WTC11 (cell line): ENCODE results near the gene AVP. TPM values are rescaled to one million over a fixed set of nuclear protein-coding genes. Genes with fewer than 3 reads are reported as not detected.
A peak's percentile ranks its signal among the peaks of the same experiment; 100 is the strongest.

ENCODE experiments used
- ATAC-seq: fragments of 200-7000 bp; cut with Tn5 transposase; 2 replicates; pipeline ENCODE4 v1.10.0; 2021; ENCODE audit warnings: mild to moderate bottlenecking, moderate library complexity
- CTCF ChIA-PET: fragments of 300-600 bp; sonication (Branson Sonifier 250); formaldehyde crosslinking; loops from one replicate; lab custom pipeline; 2021; ENCODE audit warnings: antibody characterized with exemption; lab: Charles Lee
- POLR2A ChIA-PET: fragments of 350-600 bp; sonication (Branson Sonifier 250); formaldehyde crosslinking; loops from one replicate; lab custom pipeline; 2021; ENCODE audit warnings: antibody characterized with exemption; lab: Charles Lee
- DNase-seq: peaks from one replicate; pipeline ENCODE4 v3.0.0; 2021; ENCODE audit warnings: low spot score
- H3K27ac Mint-ChIP-seq: 2 replicates; pipeline ENCODE4 v1.8.0; 2021; ENCODE audit warnings: mixed read lengths
- H3K27me3 Mint-ChIP-seq: 2 replicates; pipeline ENCODE4 v1.8.0; 2021; ENCODE audit warnings: low read depth, mild to moderate bottlenecking, moderate library complexity, mixed read lengths
- H3K36me3 Mint-ChIP-seq: 2 replicates; pipeline ENCODE4 v1.8.0; 2021; ENCODE audit warnings: mixed read lengths
- H3K4me1 Mint-ChIP-seq: 2 replicates; pipeline ENCODE4 v1.8.0; 2022; ENCODE audit warnings: mixed read lengths
- H3K4me3 Mint-ChIP-seq: 2 replicates; pipeline ENCODE4 v1.8.0; 2021; ENCODE audit warnings: mild to moderate bottlenecking, moderate library complexity, mixed read lengths
- H3K9me3 Mint-ChIP-seq: 2 replicates; pipeline ENCODE4 v1.8.0; 2021; ENCODE audit warnings: mixed read lengths
- ESRRA ChIP-seq: sonication (generic); formaldehyde crosslinking; IDR thresholded peaks from 2 replicates; pipeline ENCODE4 v1.8.1; 2022; ENCODE audit warnings: mild to moderate bottlenecking, missing genetic modification reagents, borderline replicate concordance
- FOXP1 ChIP-seq: sonication (generic); formaldehyde crosslinking; IDR thresholded peaks from 2 replicates; pipeline ENCODE4 v1.8.0; 2022; ENCODE audit warnings: missing genetic modification reagents, mild to moderate bottlenecking, moderate library complexity, borderline replicate concordance
- GABPB1 ChIP-seq: sonication (generic); formaldehyde crosslinking; IDR thresholded peaks from 2 replicates; pipeline ENCODE4 v1.8.1; 2023; ENCODE audit warnings: mild to moderate bottlenecking, missing genetic modification reagents
- JAZF1 ChIP-seq: fragments of 250-450 bp; sonication (Bioruptor Pico); IDR thresholded peaks from 2 replicates; pipeline ENCODE4 v1.9.0; 2021; ENCODE audit warnings: moderate library complexity, mild to moderate bottlenecking, inconsistent platforms
- KAT7 ChIP-seq: sonication (generic); formaldehyde crosslinking; IDR thresholded peaks from 2 replicates; pipeline ENCODE4 v1.8.1; 2023; ENCODE audit warnings: missing genetic modification reagents, mild to moderate bottlenecking, borderline replicate concordance
- NFATC4 ChIP-seq: fragments of 250-450 bp; sonication (Bioruptor Pico); IDR thresholded peaks from 2 replicates; pipeline ENCODE4 v1.9.0; 2021; ENCODE audit warnings: mild to moderate bottlenecking
- NFYB ChIP-seq: sonication (generic); formaldehyde crosslinking; conservative IDR thresholded peaks from 2 replicates; pipeline ENCODE4 v1.8.0; 2022; ENCODE audit warnings: low read depth, missing genetic modification reagents
- NR1H2 ChIP-seq: sonication (generic); formaldehyde crosslinking; IDR thresholded peaks from 2 replicates; pipeline ENCODE4 v1.9.0; 2021; ENCODE audit warnings: mild to moderate bottlenecking, moderate library complexity, missing genetic modification reagents
- OVOL2 ChIP-seq: fragments of 250-450 bp; sonication (Bioruptor Pico); IDR thresholded peaks from 2 replicates; pipeline ENCODE4 v1.9.0; 2021; ENCODE audit warnings: mild to moderate bottlenecking, borderline replicate concordance
- RORB ChIP-seq: fragments of 250-450 bp; sonication (Bioruptor Pico); IDR thresholded peaks from 2 replicates; pipeline ENCODE4 v1.9.0; 2021; ENCODE audit warnings: mild to moderate bottlenecking
- SMAD3 ChIP-seq: sonication (generic); formaldehyde crosslinking; IDR thresholded peaks from 2 replicates; pipeline ENCODE4 v1.8.0; 2022; ENCODE audit warnings: missing genetic modification reagents, mild to moderate bottlenecking, borderline replicate concordance
- ZNF396 ChIP-seq: fragments of 250-450 bp; sonication (Bioruptor Pico); IDR thresholded peaks from 2 replicates; pipeline ENCODE4 v1.8.0; 2021; ENCODE audit warnings: mild to moderate bottlenecking, moderate library complexity, borderline replicate concordance
- ZNF671 ChIP-seq: fragments of 250-450 bp; sonication (Bioruptor Pico); IDR thresholded peaks from 2 replicates; pipeline ENCODE4 v1.8.0; 2021; ENCODE audit warnings: mild to moderate bottlenecking
- total RNA-seq: library from RNA; stranded (reverse); gene quantifications from 3 replicates; pipeline ENCODE4 v1.2.3, GENCODE V29; 2021
- TF ChIP-seq, protein P1 (sequence below): sonication (generic); formaldehyde crosslinking; IDR thresholded peaks from 2 replicates; pipeline ENCODE4 v1.8.1; 2023; ENCODE audit warnings: mild to moderate bottlenecking, missing genetic modification reagents, moderate library complexity
- TF ChIP-seq, protein P2 (sequence below): fragments of 250-450 bp; sonication (Bioruptor Pico); IDR thresholded peaks from 2 replicates; pipeline ENCODE4 v2.1.2; 2022; ENCODE audit warnings: mild to moderate bottlenecking, moderate library complexity
- TF ChIP-seq, protein P3 (sequence below): sonication (generic); formaldehyde crosslinking; IDR thresholded peaks from 2 replicates; pipeline ENCODE4 v1.8.0; 2022; ENCODE audit warnings: mild to moderate bottlenecking, missing genetic modification reagents
- TF ChIP-seq, protein P4 (sequence below): sonication (generic); formaldehyde crosslinking; IDR thresholded peaks from 2 replicates; pipeline ENCODE4 v1.8.1; 2023; ENCODE audit warnings: mild to moderate bottlenecking, moderate library complexity, missing genetic modification reagents
- TF ChIP-seq, protein P5 (sequence below): sonication (generic); formaldehyde crosslinking; IDR thresholded peaks from 2 replicates; pipeline ENCODE4 v1.8.0; 2023; ENCODE audit warnings: missing genetic modification reagents
- TF ChIP-seq, protein P6 (sequence below): sonication (generic); formaldehyde crosslinking; conservative IDR thresholded peaks from 2 replicates; pipeline ENCODE4 v1.8.1; 2023; ENCODE audit warnings: mild to moderate bottlenecking, low read depth, missing genetic modification reagents, moderate library complexity

Gene AVP
- total RNA-seq, 1 experiment from 2014 or later: 0.50 TPM

DNA sequence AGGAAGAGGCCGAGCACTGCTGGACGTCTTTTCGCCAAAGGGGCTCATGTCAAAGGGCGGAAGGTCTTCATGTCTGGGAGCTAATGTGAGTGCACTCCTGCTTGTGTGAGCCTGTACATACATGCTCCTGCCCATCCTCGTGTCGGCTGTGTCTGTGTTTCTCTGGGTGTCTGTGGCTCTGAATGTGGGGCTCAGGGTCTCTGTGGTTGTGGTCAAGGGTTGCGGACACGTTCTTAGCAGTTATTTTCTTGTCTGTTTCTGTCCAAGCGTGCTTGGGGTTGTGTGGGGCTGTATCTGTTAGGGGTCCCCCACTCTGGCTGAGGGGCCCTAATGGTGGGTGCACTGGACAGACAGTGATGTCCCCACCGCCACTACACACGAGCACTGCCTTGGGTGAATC lies 2.9 kb downstream of the AVP start:
- no peaks in the 10 kb centered on the region for H3K36me3 Mint-ChIP-seq
- no peak overlapping the region for H3K27ac Mint-ChIP-seq
- POLR2A ChIA-PET: no interaction called here
- no peak for TF ChIP-seq SMAD3 (CRISPR knock-in tag)
- TF ChIP-seq FOXP1 (CRISPR knock-in tag): no peak
- TF ChIP-seq, protein P1, sequence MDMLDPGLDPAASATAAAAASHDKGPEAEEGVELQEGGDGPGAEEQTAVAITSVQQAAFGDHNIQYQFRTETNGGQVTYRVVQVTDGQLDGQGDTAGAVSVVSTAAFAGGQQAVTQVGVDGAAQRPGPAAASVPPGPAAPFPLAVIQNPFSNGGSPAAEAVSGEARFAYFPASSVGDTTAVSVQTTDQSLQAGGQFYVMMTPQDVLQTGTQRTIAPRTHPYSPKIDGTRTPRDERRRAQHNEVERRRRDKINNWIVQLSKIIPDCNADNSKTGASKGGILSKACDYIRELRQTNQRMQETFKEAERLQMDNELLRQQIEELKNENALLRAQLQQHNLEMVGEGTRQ (CRISPR knock-in tag): no peak
- TF ChIP-seq JAZF1: no peak
- no peak for TF ChIP-seq GABPB1 (CRISPR knock-in tag)
- TF ChIP-seq, protein P2, sequence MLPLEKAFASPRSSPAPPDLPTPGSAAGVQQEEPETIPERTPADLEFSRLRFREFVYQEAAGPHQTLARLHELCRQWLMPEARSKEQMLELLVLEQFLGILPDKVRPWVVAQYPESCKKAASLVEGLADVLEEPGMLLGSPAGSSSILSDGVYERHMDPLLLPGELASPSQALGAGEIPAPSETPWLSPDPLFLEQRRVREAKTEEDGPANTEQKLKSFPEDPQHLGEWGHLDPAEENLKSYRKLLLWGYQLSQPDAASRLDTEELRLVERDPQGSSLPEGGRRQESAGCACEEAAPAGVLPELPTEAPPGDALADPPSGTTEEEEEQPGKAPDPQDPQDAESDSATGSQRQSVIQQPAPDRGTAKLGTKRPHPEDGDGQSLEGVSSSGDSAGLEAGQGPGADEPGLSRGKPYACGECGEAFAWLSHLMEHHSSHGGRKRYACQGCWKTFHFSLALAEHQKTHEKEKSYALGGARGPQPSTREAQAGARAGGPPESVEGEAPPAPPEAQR (CRISPR knock-in tag): no peak
- TF ChIP-seq KAT7: no peak
- TF ChIP-seq ZNF671 (CRISPR knock-in tag): no peak
- TF ChIP-seq, protein P3, sequence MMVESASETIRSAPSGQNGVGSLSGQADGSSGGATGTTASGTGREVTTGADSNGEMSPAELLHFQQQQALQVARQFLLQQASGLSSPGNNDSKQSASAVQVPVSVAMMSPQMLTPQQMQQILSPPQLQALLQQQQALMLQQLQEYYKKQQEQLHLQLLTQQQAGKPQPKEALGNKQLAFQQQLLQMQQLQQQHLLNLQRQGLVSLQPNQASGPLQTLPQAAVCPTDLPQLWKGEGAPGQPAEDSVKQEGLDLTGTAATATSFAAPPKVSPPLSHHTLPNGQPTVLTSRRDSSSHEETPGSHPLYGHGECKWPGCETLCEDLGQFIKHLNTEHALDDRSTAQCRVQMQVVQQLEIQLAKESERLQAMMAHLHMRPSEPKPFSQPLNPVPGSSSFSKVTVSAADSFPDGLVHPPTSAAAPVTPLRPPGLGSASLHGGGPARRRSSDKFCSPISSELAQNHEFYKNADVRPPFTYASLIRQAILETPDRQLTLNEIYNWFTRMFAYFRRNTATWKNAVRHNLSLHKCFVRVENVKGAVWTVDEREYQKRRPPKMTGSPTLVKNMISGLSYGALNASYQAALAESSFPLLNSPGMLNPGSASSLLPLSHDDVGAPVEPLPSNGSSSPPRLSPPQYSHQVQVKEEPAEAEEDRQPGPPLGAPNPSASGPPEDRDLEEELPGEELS (CRISPR knock-in tag): no peak
- TF ChIP-seq, protein P4, sequence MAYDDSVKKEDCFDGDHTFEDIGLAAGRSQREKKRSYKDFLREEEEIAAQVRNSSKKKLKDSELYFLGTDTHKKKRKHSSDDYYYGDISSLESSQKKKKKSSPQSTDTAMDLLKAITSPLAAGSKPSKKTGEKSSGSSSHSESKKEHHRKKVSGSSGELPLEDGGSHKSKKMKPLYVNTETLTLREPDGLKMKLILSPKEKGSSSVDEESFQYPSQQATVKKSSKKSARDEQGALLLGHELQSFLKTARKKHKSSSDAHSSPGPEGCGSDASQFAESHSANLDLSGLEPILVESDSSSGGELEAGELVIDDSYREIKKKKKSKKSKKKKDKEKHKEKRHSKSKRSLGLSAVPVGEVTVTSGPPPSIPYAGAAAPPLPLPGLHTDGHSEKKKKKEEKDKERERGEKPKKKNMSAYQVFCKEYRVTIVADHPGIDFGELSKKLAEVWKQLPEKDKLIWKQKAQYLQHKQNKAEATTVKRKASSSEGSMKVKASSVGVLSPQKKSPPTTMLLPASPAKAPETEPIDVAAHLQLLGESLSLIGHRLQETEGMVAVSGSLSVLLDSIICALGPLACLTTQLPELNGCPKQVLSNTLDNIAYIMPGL (CRISPR knock-in tag): no peak
- TF ChIP-seq ZNF396: no peak
- TF ChIP-seq, protein P5, sequence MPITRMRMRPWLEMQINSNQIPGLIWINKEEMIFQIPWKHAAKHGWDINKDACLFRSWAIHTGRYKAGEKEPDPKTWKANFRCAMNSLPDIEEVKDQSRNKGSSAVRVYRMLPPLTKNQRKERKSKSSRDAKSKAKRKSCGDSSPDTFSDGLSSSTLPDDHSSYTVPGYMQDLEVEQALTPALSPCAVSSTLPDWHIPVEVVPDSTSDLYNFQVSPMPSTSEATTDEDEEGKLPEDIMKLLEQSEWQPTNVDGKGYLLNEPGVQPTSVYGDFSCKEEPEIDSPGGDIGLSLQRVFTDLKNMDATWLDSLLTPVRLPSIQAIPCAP (CRISPR knock-in tag): no peak
- TF ChIP-seq NFATC4: no peak
- H3K9me3 Mint-ChIP-seq: no peaks in the 10 kb centered on the region
- ATAC-seq (no peak), DNase-seq (no peak)
- H3K27me3 Mint-ChIP-seq: peaks cover 59% of the 10 kb centered on the region
- CTCF ChIA-PET: no interaction called here
- H3K4me3 Mint-ChIP-seq: peak overlapping the region; percentile 64
- H3K4me1 Mint-ChIP-seq: peaks cover 7% of the 10 kb centered on the region; the same call in 1 of the 2 replicates

DNA sequence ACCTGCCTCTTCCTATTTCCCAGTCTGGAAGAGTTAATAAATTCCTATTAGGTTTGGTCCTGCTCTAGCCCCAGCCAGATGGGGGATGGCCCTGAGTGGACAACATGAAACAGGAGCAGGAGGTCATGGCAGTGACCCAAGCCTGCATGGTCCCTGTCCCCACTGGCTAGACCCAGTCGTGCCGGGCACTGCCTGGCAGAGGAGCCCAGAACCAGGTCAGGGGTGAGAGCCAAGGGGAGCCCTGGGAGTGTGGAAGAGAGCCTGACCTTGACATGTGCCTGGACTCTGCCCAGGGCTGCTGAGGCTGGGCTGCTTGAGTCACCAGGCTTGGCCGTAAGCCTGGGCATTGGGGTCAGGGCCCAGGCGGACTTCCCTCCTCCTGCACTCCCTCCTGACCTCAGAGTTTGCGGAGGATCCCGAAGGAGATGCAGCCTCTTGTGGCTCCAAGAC lies 3.6 kb downstream of the AVP start:
- CTCF ChIA-PET: no interaction called here
- TF ChIP-seq RORB (no peak), FOXP1 (CRISPR knock-in tag) (no peak)
- TF ChIP-seq, all 79 proteins: peak for 0
- DNase-seq (no peak), ATAC-seq (no peak)
- no peaks in the 10 kb centered on the region for H3K9me3 Mint-ChIP-seq
- H3K36me3 Mint-ChIP-seq: no peaks in the 10 kb centered on the region
- H3K4me1 Mint-ChIP-seq: peaks cover 7% of the 10 kb centered on the region; the same call in 1 of the 2 replicates
- peaks cover 59% of the 10 kb centered on the region for H3K27me3 Mint-ChIP-seq
- H3K4me3 Mint-ChIP-seq: no peak overlapping the region
- POLR2A ChIA-PET: no interaction called here
- H3K27ac Mint-ChIP-seq: no peak overlapping the region

DNA sequence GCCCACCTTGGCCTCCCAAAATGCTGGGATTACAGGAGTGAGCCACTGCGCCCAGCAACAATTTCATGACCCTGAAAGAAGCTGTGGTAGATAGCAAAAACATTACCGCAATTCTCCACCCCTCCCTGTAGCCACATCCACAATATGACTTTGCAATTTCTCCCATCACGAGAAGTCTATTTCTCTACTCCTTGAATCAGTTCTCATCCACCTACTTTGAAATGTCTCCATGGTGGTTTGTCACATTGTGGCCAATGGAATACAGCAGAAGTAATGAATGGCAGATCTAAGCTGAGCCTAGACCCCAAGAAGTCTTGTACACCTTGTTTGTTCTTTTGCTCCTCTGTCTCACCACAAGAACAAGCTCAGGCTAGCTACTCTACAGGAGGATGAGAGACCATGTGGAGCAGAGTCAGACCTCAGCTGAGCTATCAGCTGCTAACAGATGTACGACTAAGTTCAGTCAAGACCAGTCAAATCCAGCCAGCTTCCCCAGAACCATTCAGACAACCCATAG lies 6.8 kb downstream of the AVP start:
- no peak overlapping the region for H3K27ac Mint-ChIP-seq
- peaks cover 73% of the 10 kb centered on the region for H3K27me3 Mint-ChIP-seq
- peaks cover under 1% of the 10 kb centered on the region for H3K4me1 Mint-ChIP-seq
- ATAC-seq (no peak), DNase-seq (no peak)
- peaks cover 9% of the 10 kb centered on the region for H3K36me3 Mint-ChIP-seq
- H3K4me3 Mint-ChIP-seq: no peak overlapping the region
- ChIA-PET CTCF (interaction anchor here (0.7 to 1.8 kb wide), 13 partner anchors 8 to 1600 kb away, joined by 3 to 14 read pairs (median 5); no protein-coding TSS in a partner anchor), POLR2A (no interaction called here)
- peaks cover 19% of the 10 kb centered on the region for H3K9me3 Mint-ChIP-seq
- TF ChIP-seq KAT7 (no peak), ESRRA (no peak), NR1H2 (no peak), NFYB (CRISPR knock-in tag) (no peak), OVOL2 (CRISPR knock-in tag) (no peak), GABPB1 (CRISPR knock-in tag) (no peak)
- TF ChIP-seq, protein P5 (CRISPR knock-in tag): no peak
- TF ChIP-seq, protein P6, sequence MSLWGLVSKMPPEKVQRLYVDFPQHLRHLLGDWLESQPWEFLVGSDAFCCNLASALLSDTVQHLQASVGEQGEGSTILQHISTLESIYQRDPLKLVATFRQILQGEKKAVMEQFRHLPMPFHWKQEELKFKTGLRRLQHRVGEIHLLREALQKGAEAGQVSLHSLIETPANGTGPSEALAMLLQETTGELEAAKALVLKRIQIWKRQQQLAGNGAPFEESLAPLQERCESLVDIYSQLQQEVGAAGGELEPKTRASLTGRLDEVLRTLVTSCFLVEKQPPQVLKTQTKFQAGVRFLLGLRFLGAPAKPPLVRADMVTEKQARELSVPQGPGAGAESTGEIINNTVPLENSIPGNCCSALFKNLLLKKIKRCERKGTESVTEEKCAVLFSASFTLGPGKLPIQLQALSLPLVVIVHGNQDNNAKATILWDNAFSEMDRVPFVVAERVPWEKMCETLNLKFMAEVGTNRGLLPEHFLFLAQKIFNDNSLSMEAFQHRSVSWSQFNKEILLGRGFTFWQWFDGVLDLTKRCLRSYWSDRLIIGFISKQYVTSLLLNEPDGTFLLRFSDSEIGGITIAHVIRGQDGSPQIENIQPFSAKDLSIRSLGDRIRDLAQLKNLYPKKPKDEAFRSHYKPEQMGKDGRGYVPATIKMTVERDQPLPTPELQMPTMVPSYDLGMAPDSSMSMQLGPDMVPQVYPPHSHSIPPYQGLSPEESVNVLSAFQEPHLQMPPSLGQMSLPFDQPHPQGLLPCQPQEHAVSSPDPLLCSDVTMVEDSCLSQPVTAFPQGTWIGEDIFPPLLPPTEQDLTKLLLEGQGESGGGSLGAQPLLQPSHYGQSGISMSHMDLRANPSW: no peak
